Transverse colon (tissue), 4 donors: ENCODE measurements around the gene DAP3.

ENCODE experiments used
- EP300 ChIP-seq: sonication (generic); formaldehyde crosslinking; IDR thresholded peaks from one replicate; pipeline ENCODE4 v1.6.1; 2017; ENCODE audit warnings: antibody characterized with exemption, low read depth
- POLR2AphosphoS5 ChIP-seq, 3 donors: sonication (generic); formaldehyde crosslinking; IDR thresholded peaks; one replicate each; pipeline ENCODE4 v1.6.1; 2016; ENCODE audit warnings: antibody characterized with exemption in 3 of 3
- TF ChIP-seq, protein P1 (sequence below), 5 experiments: fragments of 200-600 bp in 3 of 5; fragments of 450-650 bp in 2 of 5; sonication (generic) in 3 of 5; IDR thresholded peaks; 1 replicate in 2 of 5; 2 replicates in 3 of 5; pipeline ENCODE4 v1.5.1; 2016 to 2017; ENCODE audit warnings: antibody characterized with exemption in 5 of 5, inconsistent platforms in 3 of 5, mild to moderate bottlenecking in 2 of 5, moderate library complexity in 1 of 5

GRCh38 chr1:155725142-155725541 is 36.3 kb downstream of the DAP3 start:
- TF ChIP-seq EP300 (no peak), POLR2AphosphoS5 (IDR thresholded peaks at IDR 0.05) (no peak)
- TF ChIP-seq, protein P1, sequence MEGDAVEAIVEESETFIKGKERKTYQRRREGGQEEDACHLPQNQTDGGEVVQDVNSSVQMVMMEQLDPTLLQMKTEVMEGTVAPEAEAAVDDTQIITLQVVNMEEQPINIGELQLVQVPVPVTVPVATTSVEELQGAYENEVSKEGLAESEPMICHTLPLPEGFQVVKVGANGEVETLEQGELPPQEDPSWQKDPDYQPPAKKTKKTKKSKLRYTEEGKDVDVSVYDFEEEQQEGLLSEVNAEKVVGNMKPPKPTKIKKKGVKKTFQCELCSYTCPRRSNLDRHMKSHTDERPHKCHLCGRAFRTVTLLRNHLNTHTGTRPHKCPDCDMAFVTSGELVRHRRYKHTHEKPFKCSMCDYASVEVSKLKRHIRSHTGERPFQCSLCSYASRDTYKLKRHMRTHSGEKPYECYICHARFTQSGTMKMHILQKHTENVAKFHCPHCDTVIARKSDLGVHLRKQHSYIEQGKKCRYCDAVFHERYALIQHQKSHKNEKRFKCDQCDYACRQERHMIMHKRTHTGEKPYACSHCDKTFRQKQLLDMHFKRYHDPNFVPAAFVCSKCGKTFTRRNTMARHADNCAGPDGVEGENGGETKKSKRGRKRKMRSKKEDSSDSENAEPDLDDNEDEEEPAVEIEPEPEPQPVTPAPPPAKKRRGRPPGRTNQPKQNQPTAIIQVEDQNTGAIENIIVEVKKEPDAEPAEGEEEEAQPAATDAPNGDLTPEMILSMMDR (IDR thresholded peaks at IDR 0.05) = no peak
